ENCODE measurements around the gene SLC34A1. TPM values are rescaled to one million over a fixed set of nuclear protein-coding genes. Genes with fewer than 3 reads are reported as not detected.
A peak's percentile ranks its signal among the peaks of the same experiment; 100 is the strongest.

The SLC34A1 gene
- total RNA-seq, 3 donors from 2014 or later (not counting 1 experiment from before 2014, with no cell fraction given), result 0.50 to 0.66 (median 0.63) TPM

DNA sequence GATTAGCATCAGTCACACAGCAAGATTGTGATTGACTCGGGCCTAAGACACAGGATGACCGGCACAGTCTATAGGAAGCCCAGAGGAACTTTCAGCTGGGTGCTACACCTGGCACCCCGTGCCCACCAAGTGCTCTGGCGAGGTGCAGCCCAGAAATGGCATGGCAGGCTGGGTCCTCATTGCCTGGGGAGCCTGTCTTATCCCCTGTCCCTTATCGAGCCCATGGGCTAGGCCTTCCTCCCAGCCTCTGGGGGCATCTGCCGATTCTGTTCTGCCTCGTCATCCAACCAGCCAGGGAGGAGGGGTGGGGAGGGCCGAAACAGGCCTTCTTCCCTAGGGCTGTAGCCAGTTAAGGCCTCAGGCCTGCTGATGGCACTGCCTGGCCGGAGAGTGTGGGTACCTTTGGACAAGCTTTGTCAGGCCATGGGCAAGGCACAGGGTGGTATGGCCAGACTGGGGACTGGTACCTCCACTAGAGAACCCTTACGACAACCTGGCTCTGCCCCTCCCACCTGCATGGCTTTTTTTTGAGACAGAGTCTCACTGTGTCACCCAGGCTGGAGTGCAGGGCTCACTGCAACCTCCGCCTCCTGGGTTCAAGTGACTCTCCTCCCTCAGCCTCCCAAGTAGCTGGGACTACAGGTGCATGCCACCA lies 43.8 kb downstream of the SLC34A1 start:
- Histone ChIP-seq H3K27me3 (ENCODE audit: control insufficient read depth, insufficient read depth, low read length) (no peaks in the 10 kb centered on the region), H3K4me1 (ENCODE audit: control insufficient read depth, insufficient read depth, low read length) (peaks cover 73% of the 10 kb centered on the region), H3K27ac (ENCODE audit: low read length) (peak overlapping the region; percentile 93), H3K36me3 (ENCODE audit: control insufficient read depth, insufficient read depth, low read length) (peaks cover 29% of the 10 kb centered on the region), H3K4me3 (ENCODE audit: low read length) (peak overlapping the region; percentile 71), H3K9me3 (ENCODE audit: control insufficient read depth, insufficient read depth, low read length) (no peaks in the 10 kb centered on the region)
- intact Hi-C loops (cut with micrococcal nuclease), result loop anchor here (2.0 kb wide), 1 partner anchor 77 kb away; the partner anchor contains the start of gene LMAN2
- DNase-seq (peak; percentile 39 to 48), ATAC-seq (no peak)
- 12% methylated on average over 11 of the region's 11 CpGs for WGBS (ENCODE audit: insufficient coverage)
- H3K36me3 Mint-ChIP-seq, result no peaks in the 10 kb centered on the region
- H3K27me3 Mint-ChIP-seq (ENCODE audit: low read depth in 2 of 2), result no peaks in the 10 kb centered on the region
- peak overlapping the region; percentile 90 for H3K4me3 Mint-ChIP-seq
- H3K9me3 Mint-ChIP-seq, result no peaks in the 10 kb centered on the region
- peak overlapping the region; percentile 94 to 99 for H3K27ac Mint-ChIP-seq
- no peak for TF ChIP-seq CTCF (IDR thresholded peaks at IDR 0.05)
- H3K4me1 Mint-ChIP-seq, result peaks cover 71 to 81% of the 10 kb centered on the region in 2 donors

- peak overlapping the region; percentile 93 for H3K27ac ChIP-seq (ENCODE audit: low read length)
- Mint-ChIP-seq H3K27ac (peak overlapping the region; percentile 94 to 99), H3K4me3 (peak overlapping the region; percentile 90), H3K9me3 (no peaks in the 10 kb centered on the region), H3K36me3 (no peaks in the 10 kb centered on the region), H3K4me1 (peaks cover 71 to 85% of the 10 kb centered on the region in 2 donors), H3K27me3 (ENCODE audit: low read depth in 2 of 2) (no peaks in the 10 kb centered on the region)
- peaks cover 36% of the 10 kb centered on the region for H3K36me3 ChIP-seq (ENCODE audit: control insufficient read depth, insufficient read depth, low read length)
- peaks cover 80% of the 10 kb centered on the region for H3K4me1 ChIP-seq (ENCODE audit: control insufficient read depth, insufficient read depth, low read length)
- peak overlapping the region; percentile 71 for H3K4me3 ChIP-seq (ENCODE audit: low read length)
- WGBS (ENCODE audit: insufficient coverage), result 39% methylated on average over 9 of the region's 10 CpGs
- DNase-seq, result peak in 1 of 2 donors; percentile 33
- intact Hi-C loops (cut with micrococcal nuclease), result loop anchor here (1.0 kb wide), 1 partner anchor 18 kb away; the partner anchor contains the start of gene PRR7
- no peaks in the 10 kb centered on the region for H3K9me3 ChIP-seq (ENCODE audit: control insufficient read depth, insufficient read depth, low read length)
- no peak for ATAC-seq
- TF ChIP-seq CTCF (IDR thresholded peaks at IDR 0.05), result no peak
- no peaks in the 10 kb centered on the region for H3K27me3 ChIP-seq (ENCODE audit: control insufficient read depth, insufficient read depth, low read length)
Observed at GRCh38 chr5:177428574-177429217, 44.5 kb downstream of the SLC34A1 start.

DNA sequence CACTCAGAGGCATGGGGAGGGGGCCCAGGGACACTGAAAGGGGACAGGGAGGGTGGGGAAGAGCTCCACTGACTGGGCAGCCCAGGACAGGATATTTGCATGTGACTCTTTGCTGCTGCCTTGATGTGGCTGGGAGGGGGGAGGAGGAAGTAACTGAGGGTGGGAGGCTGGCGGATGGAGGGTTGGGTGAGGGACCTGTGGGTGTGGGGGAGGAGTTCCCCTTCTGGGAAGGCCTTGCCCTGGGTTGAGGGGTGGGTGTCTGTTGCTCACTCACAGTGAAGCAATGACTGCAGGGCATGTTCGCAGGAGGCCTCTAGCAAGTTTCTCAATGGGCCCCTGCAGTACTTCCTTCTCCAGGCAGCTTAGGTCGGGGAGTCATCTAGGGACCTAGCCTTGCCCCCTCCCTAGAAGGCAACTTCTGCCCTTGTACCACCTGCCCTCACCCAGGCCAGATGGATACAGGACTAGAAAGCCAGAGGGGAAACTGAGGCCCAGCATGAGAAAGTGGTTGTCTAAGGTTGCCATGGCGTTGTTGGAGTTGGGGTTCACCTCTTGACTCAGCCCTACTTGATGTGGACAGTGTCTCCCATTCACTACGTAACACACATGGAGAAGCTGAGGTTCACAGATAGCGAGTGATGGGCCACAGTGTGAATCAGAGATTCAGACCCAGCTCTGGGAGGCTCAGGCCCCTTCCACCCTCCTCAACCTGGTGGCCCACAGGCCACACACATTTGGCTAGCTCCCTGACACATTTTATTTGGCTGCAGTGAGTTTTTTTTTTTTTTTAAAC lies 45.2 kb downstream of the SLC34A1 start:
- Mint-ChIP-seq H3K9me3 (no peaks in the 10 kb centered on the region), H3K4me1 (peaks cover 68 to 87% of the 10 kb centered on the region in 2 donors), H3K4me3 (peak overlapping the region; percentile 90), H3K27me3 (ENCODE audit: low read depth in 2 of 2) (no peaks in the 10 kb centered on the region), H3K36me3 (no peaks in the 10 kb centered on the region), H3K27ac (peak overlapping the region; percentile 94 to 99)
- H3K27ac ChIP-seq (ENCODE audit: low read length), result peak overlapping the region; percentile 93
- H3K4me1 ChIP-seq (ENCODE audit: control insufficient read depth, insufficient read depth, low read length), result peaks cover 87% of the 10 kb centered on the region
- DNase-seq (peak; percentile 73 to 92), ATAC-seq (peak; percentile 31 to 51 (median 39))
- no peaks in the 10 kb centered on the region for H3K27me3 ChIP-seq (ENCODE audit: control insufficient read depth, insufficient read depth, low read length)
- peaks cover 43% of the 10 kb centered on the region for H3K36me3 ChIP-seq (ENCODE audit: control insufficient read depth, insufficient read depth, low read length)
- H3K4me3 ChIP-seq (ENCODE audit: low read length), result peak overlapping the region; percentile 71
- no peak for TF ChIP-seq CTCF (IDR thresholded peaks at IDR 0.05)
- intact Hi-C loops (cut with micrococcal nuclease), result loop anchor here (1.0 kb wide), 1 partner anchor 17 kb away; the partner anchor contains the start of gene PRR7
- H3K9me3 ChIP-seq (ENCODE audit: control insufficient read depth, insufficient read depth, low read length), result no peaks in the 10 kb centered on the region
- WGBS (ENCODE audit: insufficient coverage), result 13% methylated on average over 6 of the region's 6 CpGs
